OCI-LY1 (cell line): ENCODE measurements around the gene SSRP1.

Source experiments
- CTCF ChIP-seq: fragments of 200-600 bp; sonication (generic), shearing (Covaris generic); IDR thresholded peaks from 2 replicates; pipeline ENCODE4 v1.5.1; 2017; ENCODE audit warnings: mild to moderate bottlenecking, antibody characterized with exemption, low read length, moderate library complexity, mixed read lengths
- EZH2 ChIP-seq: fragments of 200-600 bp; sonication (generic), shearing (Covaris generic); IDR thresholded peaks from 2 replicates; pipeline ENCODE4 v1.8.0; 2017; ENCODE audit warnings: borderline replicate concordance, mixed run types, mild to moderate bottlenecking, antibody characterized with exemption, low read length, moderate library complexity, mixed read lengths

- TF ChIP-seq CTCF (no peak), EZH2 (no peak)
Observed at GRCh38 chr11:57338142-57338541, 2.5 kb upstream of the SSRP1 start, which contains the start of gene P2RX3.
